ENCODE results near the gene MXD4. TPM values are rescaled to one million over a fixed set of nuclear protein-coding genes. Genes with fewer than 3 reads are reported as not detected.
A peak's percentile ranks its signal among the peaks of the same experiment; 100 is the strongest.

The MXD4 gene
- total RNA-seq, 1 donor from 2014 or later: 5.2 TPM

- intact Hi-C loops (cut with micrococcal nuclease): loop anchor here (10.0 kb wide), 1 partner anchor 535 kb away; the partner anchor contains the start of gene SLBP
- H3K27me3 Mint-ChIP-seq: no peaks in the 10 kb centered on the region
- no peak overlapping the region for H3K27ac Mint-ChIP-seq
- no peak overlapping the region for H3K4me3 Mint-ChIP-seq
- H3K36me3 Mint-ChIP-seq (ENCODE audit: low read depth): no peaks in the 10 kb centered on the region
- H3K9me3 Mint-ChIP-seq: no peaks in the 10 kb centered on the region
- DNase-seq: no peak
- H3K4me1 Mint-ChIP-seq: peaks cover 5% of the 10 kb centered on the region
These were observed 12.2 kb downstream of the MXD4 start for GRCh38 chr4:2249526-2250356.

- Mint-ChIP-seq H3K9me3 (no peaks in the 10 kb centered on the region), H3K4me1 (peaks cover 6% of the 10 kb centered on the region), H3K27ac (no peak overlapping the region), H3K4me3 (no peak overlapping the region), H3K27me3 (peaks cover 1% of the 10 kb centered on the region), H3K36me3 (ENCODE audit: low read depth) (no peaks in the 10 kb centered on the region)
- DNase-seq: no peak
- intact Hi-C loops (cut with micrococcal nuclease): loop anchor here (10.0 kb wide), 1 partner anchor 534 kb away; the partner anchor contains the start of gene SLBP
These were observed 13.1 kb downstream of the MXD4 start for GRCh38 chr4:2248821-2249261.

DNA sequence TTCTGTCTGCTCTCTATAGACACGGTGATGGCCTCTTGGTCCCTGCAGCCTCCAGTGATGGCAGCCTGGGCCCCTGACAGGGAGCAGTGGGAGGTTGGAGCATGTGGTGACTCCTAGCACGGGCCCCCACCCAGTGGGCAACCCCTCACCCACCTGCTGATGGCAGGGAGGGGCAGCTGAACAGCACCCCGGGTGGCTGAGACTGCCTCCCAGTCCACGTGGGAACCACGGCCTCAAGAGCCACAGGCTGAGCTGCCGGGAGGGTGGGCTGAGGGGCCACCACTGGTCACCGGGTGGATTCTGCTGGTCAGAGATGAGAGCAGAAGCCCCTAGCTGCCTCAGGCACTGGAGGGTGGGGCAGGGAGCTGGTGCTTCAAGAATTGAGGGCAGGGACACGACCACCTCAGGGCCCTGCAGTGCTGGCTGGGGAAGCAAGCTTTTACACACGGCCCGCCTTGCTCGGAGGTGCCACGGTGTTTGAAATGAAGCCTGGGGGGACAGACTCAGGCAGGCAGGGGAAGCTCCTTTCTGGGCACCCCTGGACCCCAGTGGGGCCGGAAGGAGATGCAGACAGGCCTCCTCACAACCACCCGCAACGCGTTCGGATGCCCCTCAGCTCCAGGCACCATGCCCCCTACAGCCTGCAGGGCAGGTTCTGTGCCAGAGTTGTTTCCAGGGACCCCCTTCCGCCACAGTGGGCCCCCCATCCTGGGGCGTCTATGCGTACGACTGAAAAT lies 13.7 kb downstream of the MXD4 start:
- no peak for DNase-seq
- Mint-ChIP-seq H3K27me3 (peaks cover 2% of the 10 kb centered on the region), H3K36me3 (ENCODE audit: low read depth) (no peaks in the 10 kb centered on the region), H3K4me3 (no peak overlapping the region), H3K4me1 (peaks cover 11% of the 10 kb centered on the region), H3K27ac (no peak overlapping the region), H3K9me3 (no peaks in the 10 kb centered on the region)
- intact Hi-C loops (cut with micrococcal nuclease): loop anchor here (10.0 kb wide), 1 partner anchor 533 kb away; the partner anchor contains the start of gene SLBP

DNA sequence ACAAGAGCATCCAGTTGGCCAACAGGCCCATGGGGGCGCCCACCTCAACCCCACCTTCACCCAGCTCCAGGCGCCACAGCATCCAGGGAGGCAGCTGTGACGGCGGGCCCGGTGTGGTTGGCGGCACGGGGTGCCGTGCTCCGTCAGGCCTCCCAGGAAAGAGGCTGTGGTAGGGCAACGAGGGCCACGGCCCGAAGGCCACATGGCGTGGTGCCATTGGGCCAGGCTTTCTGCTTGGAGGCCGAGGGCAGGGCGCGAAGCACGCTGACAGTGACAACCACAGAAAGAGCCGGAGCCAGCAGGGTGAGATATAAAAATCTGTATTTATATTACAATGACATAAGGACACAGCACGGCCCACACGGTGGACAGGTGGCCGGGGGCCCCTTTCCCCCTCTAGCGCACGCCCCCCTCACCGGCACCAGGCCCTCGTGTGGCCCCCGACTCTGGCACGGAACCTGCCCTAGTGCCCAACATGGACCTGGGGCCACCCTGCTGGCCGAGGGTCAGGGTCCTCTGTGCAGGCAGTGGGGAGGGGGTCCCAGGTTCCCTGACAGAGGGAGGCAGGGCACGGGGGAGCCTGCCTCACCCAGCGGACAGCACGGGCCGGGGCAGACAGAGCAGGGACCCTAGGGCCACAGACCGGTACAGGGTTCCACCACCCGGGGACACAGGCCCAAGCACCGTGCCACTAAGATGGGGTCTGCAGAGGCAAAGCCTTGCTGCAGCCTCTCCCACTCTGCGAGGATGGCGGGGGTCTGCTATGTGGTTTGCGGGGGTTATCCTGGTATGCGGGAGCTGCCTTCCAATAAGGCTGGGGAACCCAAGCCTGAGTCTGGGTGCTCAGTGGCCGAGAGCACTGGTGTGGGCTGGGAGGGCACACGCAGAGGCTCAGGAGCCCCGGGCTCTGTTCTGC lies 14.5 kb downstream of the MXD4 start:
- no peak overlapping the region for H3K27ac Mint-ChIP-seq
- H3K4me3 Mint-ChIP-seq: no peak overlapping the region
- DNase-seq: peak; percentile 55
- intact Hi-C loops (cut with micrococcal nuclease): loop anchor here (10.0 kb wide), 1 partner anchor 533 kb away; the partner anchor contains the start of gene SLBP
- no peaks in the 10 kb centered on the region for H3K36me3 Mint-ChIP-seq (ENCODE audit: low read depth)
- H3K4me1 Mint-ChIP-seq: peaks cover 11% of the 10 kb centered on the region
- H3K27me3 Mint-ChIP-seq: peaks cover 2% of the 10 kb centered on the region
- no peaks in the 10 kb centered on the region for H3K9me3 Mint-ChIP-seq

- intact Hi-C loops (cut with micrococcal nuclease): loop anchor here (10.0 kb wide), 1 partner anchor 532 kb away; the partner anchor contains the start of gene SLBP
- H3K4me3 Mint-ChIP-seq: no peak overlapping the region
- H3K27me3 Mint-ChIP-seq: peaks cover 2% of the 10 kb centered on the region
- H3K9me3 Mint-ChIP-seq: no peaks in the 10 kb centered on the region
- H3K36me3 Mint-ChIP-seq (ENCODE audit: low read depth): peaks cover 2% of the 10 kb centered on the region
- peaks cover 13% of the 10 kb centered on the region for H3K4me1 Mint-ChIP-seq
- H3K27ac Mint-ChIP-seq: no peak overlapping the region
- DNase-seq: no peak
These were observed 15.4 kb downstream of the MXD4 start for GRCh38 chr4:2246384-2247127.

- Mint-ChIP-seq H3K4me3 (no peak overlapping the region), H3K27me3 (peaks cover 2% of the 10 kb centered on the region), H3K36me3 (ENCODE audit: low read depth) (peaks cover 2% of the 10 kb centered on the region), H3K27ac (peak overlapping the region; percentile 11), H3K4me1 (peaks cover 15% of the 10 kb centered on the region), H3K9me3 (no peaks in the 10 kb centered on the region)
- peak; percentile 53 for DNase-seq
- intact Hi-C loops (cut with micrococcal nuclease): loop anchor here (10.0 kb wide), 1 partner anchor 531 kb away; the partner anchor contains the start of gene SLBP
These were observed 16.1 kb downstream of the MXD4 start for GRCh38 chr4:2245787-2246275.

DNA sequence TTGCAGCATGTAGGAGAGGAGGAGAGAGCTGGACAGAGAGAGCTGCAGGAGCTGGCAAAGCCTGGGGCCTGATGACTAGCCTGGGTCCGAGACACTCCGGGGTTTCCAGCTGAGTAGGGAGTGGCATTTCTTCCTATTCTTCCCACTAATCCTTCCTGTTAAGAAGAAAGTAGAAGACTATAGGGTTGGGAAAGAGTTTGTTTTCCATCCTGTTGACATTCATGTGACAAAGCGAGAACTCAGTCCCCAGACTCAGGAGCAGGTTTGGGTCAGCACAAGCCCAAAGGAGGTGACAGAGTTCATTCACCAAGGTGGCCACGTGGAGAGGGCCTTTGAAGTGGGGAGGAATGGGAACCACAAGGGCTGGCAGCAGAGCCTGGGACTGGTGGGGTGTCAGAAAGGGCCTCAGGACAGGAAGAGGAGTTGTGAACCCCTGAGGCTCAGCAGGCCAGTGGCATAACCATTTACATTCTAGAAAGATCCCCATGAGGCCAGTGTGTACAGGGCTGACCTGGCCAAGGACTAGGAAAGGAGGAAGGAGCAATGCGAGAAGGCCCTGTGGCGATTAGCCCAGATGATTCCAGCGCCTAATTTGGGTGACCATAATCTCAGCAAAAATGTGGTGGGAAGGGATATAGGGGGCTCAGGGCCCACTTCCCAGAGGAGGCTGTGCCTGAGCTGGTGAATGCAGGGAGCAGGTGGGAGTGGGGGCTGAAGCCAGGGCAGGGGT lies 16.7 kb downstream of the MXD4 start:
- intact Hi-C loops (cut with micrococcal nuclease): loop anchor here (10.0 kb wide), 1 partner anchor 530 kb away; the partner anchor contains the start of gene SLBP
- peak overlapping the region; percentile 11 for H3K27ac Mint-ChIP-seq
- H3K4me3 Mint-ChIP-seq: no peak overlapping the region
- H3K4me1 Mint-ChIP-seq: peaks cover 21% of the 10 kb centered on the region
- no peaks in the 10 kb centered on the region for H3K9me3 Mint-ChIP-seq
- peaks cover 3% of the 10 kb centered on the region for H3K36me3 Mint-ChIP-seq (ENCODE audit: low read depth)
- peak; percentile 62 for DNase-seq
- H3K27me3 Mint-ChIP-seq: peaks cover 2% of the 10 kb centered on the region

GRCh38 chr4:2243681-2244380 lies 18.1 kb downstream of the MXD4 start:
- peak; percentile 62 for DNase-seq
- intact Hi-C loops (cut with micrococcal nuclease): loop anchor here (2.0 to 10.0 kb wide), 4 partner anchors 293 to 1288 kb away; partner anchors contain the start of genes FAM193A, LRPAP1 and SLBP
- Mint-ChIP-seq H3K27ac (no peak overlapping the region), H3K4me3 (no peak overlapping the region), H3K9me3 (no peaks in the 10 kb centered on the region), H3K4me1 (peaks cover 32% of the 10 kb centered on the region), H3K36me3 (ENCODE audit: low read depth) (peaks cover 13% of the 10 kb centered on the region), H3K27me3 (peaks cover 2% of the 10 kb centered on the region)

GRCh38 chr4:2241410-2242353 lies 20.2 kb downstream of the MXD4 start, which contains the start of the genes HAUS3 and POLN:
TSS of gene HAUS3 (minus strand) at chr4:2242121. CDS start at chr4:2240946, 1,175 bp downstream.
TSS of gene POLN (minus strand) at chr4:2242121. CDS start at chr4:2229231, 12,890 bp downstream.
- peaks cover 2% of the 10 kb centered on the region for H3K27me3 Mint-ChIP-seq
- peak within 1 kb of the TSS; percentile 93 for H3K27ac Mint-ChIP-seq
- intact Hi-C loops (cut with micrococcal nuclease): loop anchor here (1.0 to 10.0 kb wide), 8 partner anchors 21 to 1291 kb away; partner anchors contain the start of genes CFAP99, FAM193A, LRPAP1 and MXD4
- peak within 1 kb of the TSS; percentile 84 for H3K4me3 Mint-ChIP-seq
- H3K36me3 Mint-ChIP-seq (ENCODE audit: low read depth): peaks cover 26% of the 10 kb centered on the region
- peaks cover 49% of the 10 kb centered on the region for H3K4me1 Mint-ChIP-seq
- no peaks in the 10 kb centered on the region for H3K9me3 Mint-ChIP-seq
- peak; percentile 100 for DNase-seq

GRCh38 chr4:2241003-2241402 lies 20.9 kb downstream of the MXD4 start:
- Mint-ChIP-seq H3K27me3 (peaks cover 2% of the 10 kb centered on the region), H3K4me1 (peaks cover 49% of the 10 kb centered on the region), H3K36me3 (ENCODE audit: low read depth) (peaks cover 29% of the 10 kb centered on the region), H3K27ac (peak overlapping the region; percentile 93), H3K9me3 (no peaks in the 10 kb centered on the region), H3K4me3 (peak overlapping the region; percentile 84)
- intact Hi-C loops (cut with micrococcal nuclease): loop anchor here (1.0 to 10.0 kb wide), 4 partner anchors 232 to 1291 kb away; partner anchors contain the start of genes FAM193A, LRPAP1 and SLBP
- DNase-seq: peak; percentile 66

Measured in activated CD4-positive, alpha-beta T cell treated with anti-CD3 and anti-CD28 coated beads, Interleukin-2, amount 10 ng/mL, durations not matched to agents 24 days and 14 days (primary cell).